Neutrophil (primary cell): ENCODE results near the gene OLIG1.

Experiments used
- H3K27ac ChIP-seq: fragments of 200-600 bp; sonication (generic); 2 replicates; pipeline ENCODE4 v1.5.1; 2016; ENCODE audit warnings: mild to moderate bottlenecking, moderate library complexity
- H3K27me3 ChIP-seq: fragments of 200-600 bp; sonication (generic); 2 replicates; pipeline ENCODE4 v1.6.0; 2016; ENCODE audit warnings: mild to moderate bottlenecking
- H3K36me3 ChIP-seq: fragments of 200-600 bp; sonication (generic); 2 replicates; pipeline ENCODE4 v1.5.1; 2017
- H3K4me1 ChIP-seq, 2 experiments: fragments of 200-600 bp in 1 of 2; sonication (generic) in 1 of 2; 1 replicate in 1 of 2; 2 replicates in 1 of 2; pipeline versions ENCODE4 v1.5.1 to v1.6.1; 2013 to 2016; ENCODE audit warnings: low read depth in 1 of 2, low read length in 1 of 2, mild to moderate bottlenecking in 1 of 2, moderate library complexity in 1 of 2; ENCODE audit not compliant: control insufficient read depth in 1 of 2, insufficient read depth in 1 of 2
- H3K4me3 ChIP-seq, 2 experiments: fragments of 200-600 bp in 1 of 2; sonication (generic) in 1 of 2; 1 replicate in 1 of 2; 2 replicates in 1 of 2; pipeline ENCODE4 v1.5.1; 2013 to 2016; ENCODE audit warnings: low read depth in 1 of 2, low read length in 1 of 2, mild to moderate bottlenecking in 1 of 2, moderate library complexity in 1 of 2
- H3K9me3 ChIP-seq: fragments of 200-600 bp; sonication (generic); 2 replicates; pipeline ENCODE4 v1.5.1; 2016
- TF ChIP-seq, protein P1 (sequence below): fragments of 200-600 bp; sonication (generic); IDR thresholded peaks from 2 replicates; pipeline ENCODE4 v1.5.1; 2016; ENCODE audit warnings: antibody characterized with exemption

The OLIG1 gene

DNA sequence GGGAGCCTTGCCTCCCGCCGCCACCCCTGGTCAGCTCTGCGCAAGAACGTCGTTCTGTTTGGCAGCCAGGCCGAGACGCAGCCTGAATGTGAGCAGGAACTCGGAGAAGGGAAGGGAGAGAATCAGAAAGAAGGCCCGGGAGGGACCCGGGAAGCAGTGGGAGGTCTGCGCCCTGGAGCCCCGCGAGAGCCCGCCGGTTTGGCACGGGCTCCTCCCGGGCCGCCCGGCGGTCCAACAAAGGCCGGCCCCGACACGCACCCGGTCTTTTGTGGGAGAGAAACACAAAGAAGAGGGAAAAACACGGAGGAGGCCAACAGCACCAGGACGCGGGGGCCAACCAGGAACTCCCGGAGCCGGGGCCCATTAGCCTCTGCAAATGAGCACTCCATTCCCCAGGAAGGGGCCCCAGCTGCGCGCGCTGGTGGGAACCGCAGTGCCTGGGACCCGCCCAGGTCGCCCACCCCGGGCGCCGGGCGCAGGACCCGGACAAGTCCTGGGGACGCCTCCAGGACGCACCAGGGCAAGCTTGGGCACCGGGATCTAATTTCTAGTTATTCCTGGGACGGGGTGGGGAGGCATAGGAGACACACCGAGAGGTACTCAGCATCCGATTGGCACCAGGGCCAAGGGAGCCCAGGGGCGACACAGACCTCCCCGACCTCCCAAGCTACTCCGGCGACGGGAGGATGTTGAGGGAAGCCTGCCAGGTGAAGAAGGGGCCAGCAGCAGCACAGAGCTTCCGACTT, 46.9 kb upstream of the OLIG1 start:
- Histone ChIP-seq H3K27ac (no peak overlapping the region), H3K4me3 (peak overlapping the region; percentile 52 to 59), H3K9me3 (no peaks in the 10 kb centered on the region), H3K27me3 (peaks cover 100% of the 10 kb centered on the region), H3K4me1 (peaks cover 74 to 91% of the 10 kb centered on the region in 2 experiments), H3K36me3 (no peaks in the 10 kb centered on the region)
- TF ChIP-seq, protein P1, sequence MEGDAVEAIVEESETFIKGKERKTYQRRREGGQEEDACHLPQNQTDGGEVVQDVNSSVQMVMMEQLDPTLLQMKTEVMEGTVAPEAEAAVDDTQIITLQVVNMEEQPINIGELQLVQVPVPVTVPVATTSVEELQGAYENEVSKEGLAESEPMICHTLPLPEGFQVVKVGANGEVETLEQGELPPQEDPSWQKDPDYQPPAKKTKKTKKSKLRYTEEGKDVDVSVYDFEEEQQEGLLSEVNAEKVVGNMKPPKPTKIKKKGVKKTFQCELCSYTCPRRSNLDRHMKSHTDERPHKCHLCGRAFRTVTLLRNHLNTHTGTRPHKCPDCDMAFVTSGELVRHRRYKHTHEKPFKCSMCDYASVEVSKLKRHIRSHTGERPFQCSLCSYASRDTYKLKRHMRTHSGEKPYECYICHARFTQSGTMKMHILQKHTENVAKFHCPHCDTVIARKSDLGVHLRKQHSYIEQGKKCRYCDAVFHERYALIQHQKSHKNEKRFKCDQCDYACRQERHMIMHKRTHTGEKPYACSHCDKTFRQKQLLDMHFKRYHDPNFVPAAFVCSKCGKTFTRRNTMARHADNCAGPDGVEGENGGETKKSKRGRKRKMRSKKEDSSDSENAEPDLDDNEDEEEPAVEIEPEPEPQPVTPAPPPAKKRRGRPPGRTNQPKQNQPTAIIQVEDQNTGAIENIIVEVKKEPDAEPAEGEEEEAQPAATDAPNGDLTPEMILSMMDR, result no peak

- Histone ChIP-seq H3K27ac (peak overlapping the region; percentile 35), H3K27me3 (peaks cover 100% of the 10 kb centered on the region), H3K4me1 (peaks cover 81 to 92% of the 10 kb centered on the region in 2 experiments), H3K9me3 (no peaks in the 10 kb centered on the region), H3K4me3 (peak overlapping the region; percentile 52 to 59), H3K36me3 (no peaks in the 10 kb centered on the region)
- TF ChIP-seq, protein P1, result no peak
These were observed 46.3 kb upstream of the OLIG1 start for GRCh38 chr21:33023574-33024200.

DNA sequence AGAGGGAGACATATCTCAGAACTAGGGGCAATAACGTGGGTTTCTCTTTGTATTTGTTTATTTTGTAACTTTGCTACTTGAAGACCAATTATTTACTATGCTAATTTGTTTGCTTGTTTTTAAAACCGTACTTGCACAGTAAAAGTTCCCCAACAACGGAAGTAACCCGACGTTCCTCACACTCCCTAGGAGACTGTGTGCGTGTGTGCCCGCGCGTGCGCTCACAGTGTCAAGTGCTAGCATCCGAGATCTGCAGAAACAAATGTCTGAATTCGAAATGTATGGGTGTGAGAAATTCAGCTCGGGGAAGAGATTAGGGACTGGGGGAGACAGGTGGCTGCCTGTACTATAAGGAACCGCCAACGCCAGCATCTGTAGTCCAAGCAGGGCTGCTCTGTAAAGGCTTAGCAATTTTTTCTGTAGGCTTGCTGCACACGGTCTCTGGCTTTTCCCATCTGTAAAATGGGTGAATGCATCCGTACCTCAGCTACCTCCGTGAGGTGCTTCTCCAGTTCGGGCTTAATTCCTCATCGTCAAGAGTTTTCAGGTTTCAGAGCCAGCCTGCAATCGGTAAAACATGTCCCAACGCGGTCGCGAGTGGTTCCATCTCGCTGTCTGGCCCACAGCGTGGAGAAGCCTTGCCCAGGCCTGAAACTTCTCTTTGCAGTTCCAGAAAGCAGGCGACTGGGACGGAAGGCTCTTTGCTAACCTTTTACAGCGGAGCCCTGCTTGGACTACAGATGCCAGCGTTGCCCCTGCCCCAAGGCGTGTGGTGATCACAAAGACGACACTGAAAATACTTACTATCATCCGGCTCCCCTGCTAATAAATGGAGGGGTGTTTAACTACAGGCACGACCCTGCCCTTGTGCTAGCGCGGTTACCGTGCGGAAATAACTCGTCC, 45.5 kb upstream of the OLIG1 start:
- H3K9me3 ChIP-seq, result no peaks in the 10 kb centered on the region
- H3K4me3 ChIP-seq, result peak overlapping the region; percentile 52 to 59
- peak overlapping the region; percentile 35 for H3K27ac ChIP-seq
- H3K27me3 ChIP-seq, result peaks cover 100% of the 10 kb centered on the region
- H3K4me1 ChIP-seq, result peaks cover 81 to 92% of the 10 kb centered on the region in 2 experiments
- TF ChIP-seq, protein P1, result no peak
- no peaks in the 10 kb centered on the region for H3K36me3 ChIP-seq

GRCh38 chr21:33025106-33025488, 44.8 kb upstream of the OLIG1 start:
- Histone ChIP-seq H3K27ac (no peak overlapping the region), H3K36me3 (no peaks in the 10 kb centered on the region), H3K4me1 (peaks cover 77 to 88% of the 10 kb centered on the region in 2 experiments), H3K4me3 (peak overlapping the region; percentile 46 to 52), H3K9me3 (no peaks in the 10 kb centered on the region), H3K27me3 (peaks cover 100% of the 10 kb centered on the region)
- TF ChIP-seq, protein P1, result no peak
